ENCODE measurements around the gene TMUB1.

TMUB1 gene

GRCh38 chr7:151089893-151090730 is 6.8 kb upstream of the TMUB1 start:
- H3K36me3 ChIP-seq (replicated peaks) = no peaks in the 10 kb centered on the region
- H3K27ac ChIP-seq = no peak overlapping the region

GRCh38 chr7:151088856-151089699 is 5.8 kb upstream of the TMUB1 start:
- Histone ChIP-seq H3K4me3 (ENCODE audit: low read depth, low read length) (peak overlapping the region; percentile 78), H3K36me3 (replicated peaks) (no peaks in the 10 kb centered on the region), H3K27me3 (replicated peaks) (no peaks in the 10 kb centered on the region), H3K27ac (peak overlapping the region; percentile 37)
- in situ Hi-C loops (cut with HindIII; ENCODE audit: low pct_ligation_motif_present, low sequenced_read_pairs) = no loop called here
- DNase-seq = peak; percentile 41
- no peak for TF ChIP-seq CTCF (IDR thresholded peaks at IDR 0.05; ENCODE audit: low read depth, low read length, missing control alignments)

More at GRCh38 chr7:151089893-151090730, 6.8 kb upstream of the TMUB1 start:
- Histone ChIP-seq H3K4me3 (ENCODE audit: low read depth, low read length) (no peak overlapping the region), H3K27me3 (replicated peaks) (no peaks in the 10 kb centered on the region)
- TF ChIP-seq CTCF (IDR thresholded peaks at IDR 0.05; ENCODE audit: low read depth, low read length, missing control alignments) = no peak
- in situ Hi-C loops (cut with HindIII; ENCODE audit: low pct_ligation_motif_present, low sequenced_read_pairs) = no loop called here
- DNase-seq = no peak

GRCh38 chr7:151088019-151088855 is 4.9 kb upstream of the TMUB1 start:
- Histone ChIP-seq H3K36me3 (replicated peaks) (no peaks in the 10 kb centered on the region), H3K27ac (peak overlapping the region; percentile 37), H3K27me3 (replicated peaks) (no peaks in the 10 kb centered on the region), H3K4me3 (ENCODE audit: low read depth, low read length) (peak overlapping the region; percentile 78)
- DNase-seq = no peak
- in situ Hi-C loops (cut with HindIII; ENCODE audit: low pct_ligation_motif_present, low sequenced_read_pairs) = no loop called here
- TF ChIP-seq CTCF (IDR thresholded peaks at IDR 0.05; ENCODE audit: low read depth, low read length, missing control alignments) = no peak

- DNase-seq = no peak
- in situ Hi-C loops (cut with HindIII; ENCODE audit: low pct_ligation_motif_present, low sequenced_read_pairs) = no loop called here
- Histone ChIP-seq H3K4me3 (ENCODE audit: low read depth, low read length) (peak overlapping the region; percentile 78), H3K36me3 (replicated peaks) (no peaks in the 10 kb centered on the region), H3K27ac (peak overlapping the region; percentile 42), H3K27me3 (replicated peaks) (no peaks in the 10 kb centered on the region)
- TF ChIP-seq CTCF (IDR thresholded peaks at IDR 0.05; ENCODE audit: low read depth, low read length, missing control alignments) = no peak
Observed at GRCh38 chr7:151087245-151088018, 4.1 kb upstream of the TMUB1 start.

GRCh38 chr7:151086802-151087244 is 3.5 kb upstream of the TMUB1 start:
- Histone ChIP-seq H3K36me3 (replicated peaks) (no peaks in the 10 kb centered on the region), H3K27me3 (replicated peaks) (no peaks in the 10 kb centered on the region), H3K27ac (peak overlapping the region; percentile 42), H3K4me3 (ENCODE audit: low read depth, low read length) (peak overlapping the region; percentile 78)
- in situ Hi-C loops (cut with HindIII; ENCODE audit: low pct_ligation_motif_present, low sequenced_read_pairs) = no loop called here
- TF ChIP-seq CTCF (IDR thresholded peaks at IDR 0.05; ENCODE audit: low read depth, low read length, missing control alignments) = no peak
- no peak for DNase-seq

All from brain microvascular endothelial cell (primary cell).